H9 (cell line): ENCODE data around the gene KRT6A. TPM values are rescaled to one million over a fixed set of nuclear protein-coding genes. Genes with fewer than 3 reads are reported as not detected.
"Not testable (repeated sequence)": the region's sequence is repeated elsewhere in the genome, so short reads cannot be mapped to it uniquely, and the experiment has no call there.

Source experiments
- DNase-seq: peaks from one replicate; pipeline ENCODE4 v3.0.0-alpha.2; 2017
- H2AFZ ChIP-seq: one replicate; pipeline ENCODE4 v1.6.1; 2013; ENCODE audit warnings: mild to moderate bottlenecking, low read length, control low read depth, moderate library complexity
- H2AK5ac ChIP-seq: 2 replicates; pipeline ENCODE4 v1.6.1; 2013; ENCODE audit warnings: low read length, control low read depth, mixed read lengths; ENCODE audit not compliant: insufficient read length
- H2BK120ac ChIP-seq: one replicate; pipeline ENCODE4 v1.6.1; 2013; ENCODE audit warnings: low read depth, mild to moderate bottlenecking, low read length, control low read depth, inconsistent platforms; ENCODE audit not compliant: poor library complexity, severe bottlenecking
- H2BK12ac ChIP-seq: 2 replicates; pipeline ENCODE4 v1.6.1; 2013; ENCODE audit warnings: low read length, control low read depth, mixed read lengths, low read depth; ENCODE audit not compliant: insufficient read length
- H2BK15ac ChIP-seq: 2 replicates; pipeline ENCODE4 v1.6.1; 2013; ENCODE audit warnings: low read depth, low read length, control low read depth
- H2BK20ac ChIP-seq: one replicate; pipeline ENCODE4 v1.6.1; 2013; ENCODE audit warnings: low read depth, mild to moderate bottlenecking, low read length, control low read depth, inconsistent platforms; ENCODE audit not compliant: poor library complexity, severe bottlenecking
- H2BK5ac ChIP-seq: 2 replicates; pipeline ENCODE4 v1.6.1; 2013; ENCODE audit warnings: low read length, control low read depth, mixed read lengths; ENCODE audit not compliant: insufficient read length
- H3K14ac ChIP-seq: 2 replicates; pipeline ENCODE4 v1.6.1; 2013; ENCODE audit warnings: low read length, control low read depth; ENCODE audit not compliant: insufficient read depth
- H3K18ac ChIP-seq: 2 replicates; pipeline ENCODE4 v1.6.1; 2013; ENCODE audit warnings: low read depth, mild to moderate bottlenecking, mixed read lengths, low read length, control low read depth; ENCODE audit not compliant: insufficient read length
- H3K23ac ChIP-seq: 2 replicates; pipeline ENCODE4 v1.6.1; 2013; ENCODE audit warnings: low read length, control low read depth, mixed read lengths, low read depth; ENCODE audit not compliant: insufficient read length
- H3K23me2 ChIP-seq: 2 replicates; pipeline ENCODE4 v1.6.1; 2013; ENCODE audit warnings: low read depth, mild to moderate bottlenecking, mixed read lengths, low read length, control low read depth; ENCODE audit not compliant: insufficient read length, poor library complexity, severe bottlenecking
- H3K27ac ChIP-seq: 2 replicates; pipeline ENCODE4 v1.5.1; 2013; ENCODE audit warnings: low read length, control low read depth, mixed read lengths, low read depth; ENCODE audit not compliant: insufficient read length
- H3K27me3 ChIP-seq: 2 replicates; pipeline ENCODE4 v1.6.1; 2013; ENCODE audit warnings: low read length, control low read depth, inconsistent platforms; ENCODE audit not compliant: insufficient read depth
- H3K4ac ChIP-seq: 2 replicates; pipeline ENCODE4 v1.6.1; 2013; ENCODE audit warnings: low read depth, mild to moderate bottlenecking, control low read depth, inconsistent platforms, low read length, moderate library complexity
- H3K4me1 ChIP-seq: 2 replicates; pipeline ENCODE4 v1.6.1; 2013; ENCODE audit warnings: low read length, control low read depth, inconsistent platforms; ENCODE audit not compliant: insufficient read depth
- H3K4me2 ChIP-seq: 2 replicates; pipeline ENCODE4 v1.6.1; 2013; ENCODE audit warnings: low read length, control low read depth, mixed read lengths; ENCODE audit not compliant: insufficient read length, insufficient read depth
- H3K56ac ChIP-seq: 2 replicates; pipeline ENCODE4 v1.6.1; 2013; ENCODE audit warnings: low read depth, mild to moderate bottlenecking, mixed read lengths, low read length, control low read depth; ENCODE audit not compliant: insufficient read length
- H3K79me1 ChIP-seq: 2 replicates; pipeline ENCODE4 v1.6.1; 2013; ENCODE audit warnings: low read depth, mild to moderate bottlenecking, moderate library complexity, low read length, control low read depth, inconsistent platforms; ENCODE audit not compliant: insufficient read depth, poor library complexity, severe bottlenecking
- H3K79me2 ChIP-seq: 2 replicates; pipeline ENCODE4 v1.6.1; 2013; ENCODE audit warnings: low read length, control low read depth, inconsistent platforms; ENCODE audit not compliant: insufficient read depth
- H3K9ac ChIP-seq: 2 replicates; pipeline ENCODE4 v1.6.1; 2013; ENCODE audit warnings: low read length, control low read depth, mixed read lengths; ENCODE audit not compliant: insufficient read length; ENCODE audit errors: extremely low read depth
- H3K9me3 ChIP-seq: one replicate; pipeline ENCODE4 v1.6.1; 2013; ENCODE audit warnings: low read depth, low read length, inconsistent platforms; ENCODE audit not compliant: control insufficient read depth
- H3T11ph ChIP-seq: one replicate; pipeline ENCODE4 v1.6.1; 2013; ENCODE audit warnings: mild to moderate bottlenecking, low read length, control low read depth, inconsistent platforms
- H4K20me1 ChIP-seq: one replicate; pipeline ENCODE4 v1.6.1; 2013; ENCODE audit not compliant: control insufficient read depth, insufficient read length, insufficient read depth
- H4K5ac ChIP-seq: 2 replicates; pipeline ENCODE4 v1.6.1; 2013; ENCODE audit warnings: low read depth, mild to moderate bottlenecking, mixed read lengths, low read length, control low read depth; ENCODE audit not compliant: insufficient read length
- H4K8ac ChIP-seq: replicated peaks from 2 replicates; pipeline ENCODE4 v1.6.1; 2013; ENCODE audit warnings: low read length, control low read depth, mixed read lengths, low read depth; ENCODE audit not compliant: insufficient read length
- H4K91ac ChIP-seq: 2 replicates; pipeline ENCODE4 v1.6.1; 2013; ENCODE audit warnings: low read depth, mild to moderate bottlenecking, moderate library complexity, mixed read lengths, low read length, control low read depth; ENCODE audit not compliant: insufficient read length
- H3K27ac Mint-ChIP-seq, 3 experiments: 2 replicates in 2 of 3; 3 replicates in 1 of 3; pipeline ENCODE4 v1.8.0; 2020 to 2021; ENCODE audit warnings: mixed read lengths in 3 of 3, mild to moderate bottlenecking in 1 of 3, moderate library complexity in 1 of 3
- H3K27me3 Mint-ChIP-seq: 2 replicates; pipeline ENCODE4 v1.8.0; 2021; ENCODE audit warnings: low read depth, mild to moderate bottlenecking, moderate library complexity, mixed read lengths
- H3K36me3 Mint-ChIP-seq, 3 experiments: 2 replicates in 2 of 3; 3 replicates in 1 of 3; pipeline ENCODE4 v1.8.0; 2020 to 2021; ENCODE audit warnings: low read depth in 3 of 3, mixed read lengths in 3 of 3; ENCODE audit not compliant: insufficient read depth in 1 of 3
- H3K4me1 Mint-ChIP-seq, 2 experiments: 2 replicates each; pipeline ENCODE4 v1.8.0; 2020; ENCODE audit warnings: mixed read lengths in 2 of 2
- H3K4me3 Mint-ChIP-seq, 2 experiments: 2 replicates in 1 of 2; 3 replicates in 1 of 2; pipeline ENCODE4 v1.8.0; 2020 to 2021; ENCODE audit warnings: mild to moderate bottlenecking in 2 of 2, mixed read lengths in 2 of 2, moderate library complexity in 1 of 2
- H3K9me3 Mint-ChIP-seq, 2 experiments: 2 replicates in 1 of 2; 3 replicates in 1 of 2; pipeline ENCODE4 v1.8.0; 2020; ENCODE audit warnings: mild to moderate bottlenecking in 2 of 2, mixed read lengths in 2 of 2, moderate library complexity in 1 of 2
- WGBS: extraction: QIAGEN DNeasy Blood & Tissue Kit; methylation state at CpG from one replicate; pipeline ENCODE4 v1.1.7; 2013; ENCODE audit warnings: missing lambda C conversion rate, low lambda C conversion rate, mixed read lengths; ENCODE audit not compliant: insufficient read length; ENCODE audit errors: extremely low coverage; 5-methylcytosine and 5-hydroxymethylcytosine counted together
- total RNA-seq: library from RNA; stranded (reverse); gene quantifications from 2 replicates; pipeline ENCODE4 v1.2.1, GENCODE V29; 2021

KRT6A gene
- total RNA-seq, 1 experiment from 2014 or later = not detected

DNA sequence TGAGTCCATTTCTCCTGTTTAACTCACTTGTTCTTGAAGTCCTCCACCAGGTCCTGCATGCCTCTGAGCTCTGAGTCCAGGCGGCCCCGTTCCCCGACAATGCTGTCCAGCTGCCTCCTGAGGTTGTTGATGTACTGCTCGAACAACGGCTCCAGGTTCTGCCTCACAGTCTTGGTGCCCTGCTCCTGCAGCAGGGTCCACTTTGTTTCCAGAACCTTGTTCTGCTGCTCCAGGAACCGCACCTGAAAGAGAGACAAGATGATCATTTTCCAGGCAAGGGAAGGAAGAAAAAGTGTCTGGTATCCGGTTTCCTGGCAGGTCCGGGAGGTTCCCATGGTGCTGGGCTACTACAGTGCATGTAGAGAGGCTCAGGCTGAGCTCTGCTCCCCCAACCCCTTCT is 1.6 kb downstream of the KRT6A start:
- not testable (repeated sequence) for H3K14ac ChIP-seq, H3K4ac ChIP-seq, H3K4me2 ChIP-seq, H3K4me3 Mint-ChIP-seq, DNase-seq, H3K9me3 ChIP-seq, H3K79me2 ChIP-seq, H3T11ph ChIP-seq, H2BK20ac ChIP-seq, H4K91ac ChIP-seq, H4K5ac ChIP-seq, H3K9ac ChIP-seq, H4K20me1 ChIP-seq, H3K36me3 Mint-ChIP-seq, H3K79me1 ChIP-seq, H2BK12ac ChIP-seq, H2AK5ac ChIP-seq, H2BK15ac ChIP-seq, H4K8ac ChIP-seq, H3K56ac ChIP-seq, H3K27me3 ChIP-seq, H2BK120ac ChIP-seq, H3K23me2 ChIP-seq, H3K4me1 ChIP-seq, H3K27ac ChIP-seq, H3K23ac ChIP-seq, H3K27ac Mint-ChIP-seq, H2BK5ac ChIP-seq, H3K18ac ChIP-seq, H2AFZ ChIP-seq
- Mint-ChIP-seq H3K27me3 (peaks cover 35% of the 10 kb centered on the region), H3K4me1 (peaks cover 19 to 22% of the 10 kb centered on the region in 2 experiments), H3K9me3 (peaks cover 0 to 11% of the 10 kb centered on the region in 2 experiments)
- no CpG with 5 or more reads among the region's 8 CpGs for WGBS
